Measurements from ENCODE around the gene LRRC74B.

DNA sequence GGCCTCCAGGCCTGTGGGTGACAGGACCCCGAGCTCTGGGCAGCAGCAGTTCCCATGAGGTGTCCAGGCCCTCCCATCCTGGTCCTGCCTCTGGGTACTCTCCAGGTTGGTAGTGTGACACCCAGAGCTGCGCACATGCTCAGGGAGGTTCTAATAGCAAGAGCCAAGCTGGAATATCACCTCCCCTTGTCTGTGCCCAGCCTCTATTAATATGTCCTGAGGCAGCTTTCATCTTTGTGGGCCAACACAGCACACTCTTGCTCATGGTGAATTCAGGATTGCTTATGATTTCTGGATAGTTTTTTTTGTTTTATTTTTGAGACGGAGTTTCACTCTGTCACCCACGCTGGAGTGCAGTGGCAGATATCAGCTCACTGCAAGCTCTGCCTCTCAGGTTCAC is 27.4 kb upstream of the LRRC74B start:
- TF ChIP-seq CTCF (IDR thresholded peaks at IDR 0.05) (no peak), POLR2A (IDR thresholded peaks at IDR 0.05) (no peak)
